Spleen (tissue), 7 donors: ENCODE measurements around the gene RETNLB.

ENCODE experiments used
- CTCF ChIP-seq, 11 experiments: fragments of 200-600 bp in 7 of 11; fragments of 450-650 bp in 4 of 11; sonication (generic) in 4 of 11; IDR thresholded peaks in 8 of 11; conservative IDR thresholded peaks in 3 of 11; 1 replicate in 7 of 11; 2 replicates in 4 of 11; pipeline versions ENCODE4 v1.4.0 to v1.8.0; 2016 to 2021; ENCODE audit warnings: antibody characterized with exemption in 11 of 11, inconsistent platforms in 4 of 11, mild to moderate bottlenecking in 1 of 11
- POLR2A ChIP-seq, 3 donors: fragments of 450-650 bp; IDR thresholded peaks; one replicate each; pipeline ENCODE4 v1.5.1; 2017; ENCODE audit warnings: antibody characterized with exemption in 3 of 3, mild to moderate bottlenecking in 1 of 3
- POLR2AphosphoS5 ChIP-seq, 3 donors: sonication (generic); formaldehyde crosslinking; IDR thresholded peaks; one replicate each; pipeline ENCODE4 v1.5.1; 2017; ENCODE audit warnings: antibody characterized with exemption in 3 of 3
- donor health status: DM: no; HTN: no; CAD: no; lungs with moderate emphysema.
- donor health status: DM: no; HTN: no; CAD: no.
- donor health status: DM: no; HTN: no; CAD: no.

GRCh38 chr3:108742929-108743328 lies 14.3 kb downstream of the RETNLB start:
- no peak for TF ChIP-seq CTCF (IDR thresholded peaks at IDR 0.05 in 8 of 11, conservative IDR thresholded peaks at IDR 0.05 in 3 of 11)
- TF ChIP-seq POLR2AphosphoS5 (IDR thresholded peaks at IDR 0.05): no peak
- TF ChIP-seq POLR2A (IDR thresholded peaks at IDR 0.05): no peak
